Caki2 (cell line): Measurements from ENCODE around the gene GIMAP1. TPM values are rescaled to one million over a fixed set of nuclear protein-coding genes. Genes with fewer than 3 reads are reported as not detected.

Source experiments
- DNase-seq: peaks from one replicate; pipeline ENCODE4 v3.0.0-alpha.2; 2015; ENCODE audit warnings: low read depth
- in situ Hi-C: cut with HindIII; loops from 2 replicates; pipeline ENCODE4 v1.10.0; 2016; ENCODE audit warnings: low sequenced_read_pairs, low pct_unique_long_range_greater_than_20kb, mixed read lengths
- total RNA-seq: library from RNA; depleted of rRNA; stranded (reverse); fragments of >200 nt; shearing (Covaris generic); gene quantifications from 2 replicates; pipeline ENCODE4 v1.2.3, GENCODE V29; 2014; ENCODE audit warnings: low replicate concordance

The GIMAP1 gene
- total RNA-seq, 1 experiment from 2014 or later = not detected

- DNase-seq = no peak
- in situ Hi-C loops = no loop called here
These were observed 3.0 kb downstream of the GIMAP1 start for GRCh38 chr7:150719436-150719835.

- in situ Hi-C loops = no loop called here
- DNase-seq = no peak
These were observed 3.8 kb downstream of the GIMAP1 start for GRCh38 chr7:150719960-150720891.

GRCh38 chr7:150721970-150722373, 5.6 kb downstream of the GIMAP1 start:
- no peak for DNase-seq
- in situ Hi-C loops = no loop called here

- in situ Hi-C loops = no loop called here
These were observed 6.1 kb downstream of the GIMAP1 start for GRCh38 chr7:150722431-150722931.

GRCh38 chr7:150723467-150723866, 7.1 kb downstream of the GIMAP1 start:
- in situ Hi-C loops = no loop called here
- no peak for DNase-seq

More at GRCh38 chr7:150722431-150722931, 6.1 kb downstream of the GIMAP1 start:
- DNase-seq = no peak

- in situ Hi-C loops = no loop called here
- no peak for DNase-seq
These were observed 11.0 kb downstream of the GIMAP1 start for GRCh38 chr7:150727381-150727780.

- in situ Hi-C loops = no loop called here
- DNase-seq = no peak
These were observed 11.6 kb downstream of the GIMAP1 start for GRCh38 chr7:150728011-150728410.

GRCh38 chr7:150728609-150729008, 12.2 kb downstream of the GIMAP1 start:
- no peak for DNase-seq
- in situ Hi-C loops = no loop called here

- DNase-seq = no peak
- in situ Hi-C loops = no loop called here
These were observed 15.5 kb downstream of the GIMAP1 start for GRCh38 chr7:150731916-150732315.

- no peak for DNase-seq
- in situ Hi-C loops = no loop called here
These were observed 16.5 kb downstream of the GIMAP1 start for GRCh38 chr7:150732786-150733481.

- DNase-seq = no peak
- in situ Hi-C loops = no loop called here
These were observed 17.2 kb downstream of the GIMAP1 start for GRCh38 chr7:150733482-150734095.

- no peak for DNase-seq
- in situ Hi-C loops = no loop called here
These were observed 17.8 kb downstream of the GIMAP1 start for GRCh38 chr7:150734254-150734653.

- no peak for DNase-seq
- in situ Hi-C loops = no loop called here
These were observed 19.4 kb downstream of the GIMAP1 start for GRCh38 chr7:150735596-150736358.

- DNase-seq = no peak
- in situ Hi-C loops = no loop called here
These were observed 20.5 kb downstream of the GIMAP1 start for GRCh38 chr7:150736864-150737263.

GRCh38 chr7:150737265-150738055, 21.0 kb downstream of the GIMAP1 start, which contains the start of gene GIMAP5:
Gene GIMAP5 (plus strand): TSS chr7:150737418. CDS start chr7:150740885, 3,467 bp downstream.
- in situ Hi-C loops = no loop called here

GRCh38 chr7:150738092-150738491, 21.7 kb downstream of the GIMAP1 start:
- in situ Hi-C loops = no loop called here
- DNase-seq = no peak

More at GRCh38 chr7:150737265-150738055, 21.0 kb downstream of the GIMAP1 start, which contains the start of gene GIMAP5:
- DNase-seq = no peak

- in situ Hi-C loops = no loop called here
- no peak for DNase-seq
These were observed 22.2 kb downstream of the GIMAP1 start for GRCh38 chr7:150738591-150739001.
